Thoracic aorta (tissue), 2 donors: ENCODE data around the gene TIMM10. TPM values are rescaled to one million over a fixed set of nuclear protein-coding genes. Genes with fewer than 3 reads are reported as not detected.

Experiments
- ATAC-seq: fragments of 150-250 bp; one replicate; pipeline ENCODE4 v1.8.0; 2017; ENCODE audit warnings: low read depth; ENCODE audit not compliant: insufficient number of reproducible peaks, low FRiP score
- DNase-seq: peaks from one replicate; pipeline ENCODE4 v3.0.0-alpha.2; 2020; ENCODE audit warnings: low spot score
- H3K27ac ChIP-seq, 2 donors: fragments of 200-600 bp; sonication (generic); 1 replicate in 1 of 2; 2 replicates in 1 of 2; pipeline ENCODE4 v1.5.1; 2016; ENCODE audit warnings: mild to moderate bottlenecking in 2 of 2, moderate library complexity in 2 of 2
- H3K27me3 ChIP-seq: fragments of 200-600 bp; sonication (generic); replicated peaks from 2 replicates; pipeline ENCODE4 v1.6.0; 2016; ENCODE audit warnings: mild to moderate bottlenecking; ENCODE audit not compliant: insufficient read depth
- H3K36me3 ChIP-seq: fragments of 200-600 bp; sonication (generic); one replicate; pipeline ENCODE4 v1.5.1; 2016
- H3K4me1 ChIP-seq, 2 donors: fragments of 200-600 bp; sonication (generic); 1 replicate in 1 of 2; 2 replicates in 1 of 2; pipeline versions ENCODE4 v1.5.1 to v1.6.0; 2016; ENCODE audit warnings: low read depth in 2 of 2, mild to moderate bottlenecking in 1 of 2; ENCODE audit not compliant: control insufficient read depth in 1 of 2
- H3K4me3 ChIP-seq: fragments of 200-600 bp; sonication (generic); 2 replicates; pipeline ENCODE4 v1.5.1; 2016; ENCODE audit warnings: mild to moderate bottlenecking
- H3K9me3 ChIP-seq: fragments of 200-600 bp; sonication (generic); 2 replicates; pipeline ENCODE4 v1.5.1; 2016
- total RNA-seq, 2 donors: library from RNA; depleted of rRNA; stranded (reverse); fragments of >200 nt; gene quantifications; one replicate each; pipeline versions ENCODE4 v1.1.0 to v1.2.3, GENCODE V29; 2016
- TF ChIP-seq, protein P1 (sequence below): fragments of 200-600 bp; sonication (generic); IDR thresholded peaks from one replicate; pipeline ENCODE4 v1.5.1; 2019; ENCODE audit warnings: antibody characterized with exemption

TIMM10 gene, protein sequence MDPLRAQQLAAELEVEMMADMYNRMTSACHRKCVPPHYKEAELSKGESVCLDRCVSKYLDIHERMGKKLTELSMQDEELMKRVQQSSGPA
- total RNA-seq, result 10 to 100 TPM; 19.5 to 33.5 TPM

DNA sequence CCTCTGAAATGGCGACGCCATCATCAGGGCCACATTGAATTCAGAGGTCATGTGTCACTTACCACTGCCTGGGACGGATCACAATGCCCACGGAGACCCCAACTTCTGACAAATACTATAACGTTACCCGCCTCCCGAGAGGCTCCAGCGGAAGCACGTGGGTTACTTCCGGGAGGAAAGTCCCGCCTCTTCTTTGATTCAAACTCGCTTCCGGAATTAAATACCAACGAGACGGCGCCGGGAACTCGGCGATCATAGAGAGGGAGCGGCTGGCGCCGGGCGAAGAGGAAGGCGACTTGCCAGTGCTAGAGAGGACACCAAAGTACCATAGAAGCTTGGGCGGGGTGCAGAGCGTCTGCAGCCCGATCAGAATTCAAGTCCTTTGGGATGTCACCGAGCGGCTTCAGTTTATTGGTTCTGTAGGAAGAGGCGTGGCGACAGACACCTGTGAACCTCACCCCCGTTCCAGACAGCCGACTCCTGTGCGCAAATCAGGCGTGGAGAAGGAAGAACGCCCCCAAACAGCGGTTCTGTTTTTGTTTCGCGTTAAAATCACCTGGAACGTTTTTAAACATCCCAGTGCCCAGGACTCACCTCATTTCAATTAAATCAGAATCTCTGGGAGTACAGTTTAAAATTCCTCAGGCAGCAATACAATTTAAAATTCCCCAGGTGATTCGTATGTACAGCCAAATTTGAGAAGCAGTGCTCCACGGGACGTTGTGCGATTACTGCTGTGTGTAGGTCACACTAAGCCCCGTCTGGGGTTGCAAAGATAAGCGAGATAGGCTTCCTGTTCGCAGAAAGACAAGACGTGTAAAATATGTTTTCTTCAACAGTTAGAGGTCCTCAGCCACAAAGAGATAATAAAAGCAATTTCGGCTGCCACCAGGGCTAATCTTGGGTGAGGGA lies at the start of gene TIMM10:
TIMM10 (minus strand) TSS at position 159 of the 912 bp plus-strand sequence. CDS start 565 bp downstream, outside the sequence.
- peak; percentile 80 for ATAC-seq
- TF ChIP-seq, protein P1, sequence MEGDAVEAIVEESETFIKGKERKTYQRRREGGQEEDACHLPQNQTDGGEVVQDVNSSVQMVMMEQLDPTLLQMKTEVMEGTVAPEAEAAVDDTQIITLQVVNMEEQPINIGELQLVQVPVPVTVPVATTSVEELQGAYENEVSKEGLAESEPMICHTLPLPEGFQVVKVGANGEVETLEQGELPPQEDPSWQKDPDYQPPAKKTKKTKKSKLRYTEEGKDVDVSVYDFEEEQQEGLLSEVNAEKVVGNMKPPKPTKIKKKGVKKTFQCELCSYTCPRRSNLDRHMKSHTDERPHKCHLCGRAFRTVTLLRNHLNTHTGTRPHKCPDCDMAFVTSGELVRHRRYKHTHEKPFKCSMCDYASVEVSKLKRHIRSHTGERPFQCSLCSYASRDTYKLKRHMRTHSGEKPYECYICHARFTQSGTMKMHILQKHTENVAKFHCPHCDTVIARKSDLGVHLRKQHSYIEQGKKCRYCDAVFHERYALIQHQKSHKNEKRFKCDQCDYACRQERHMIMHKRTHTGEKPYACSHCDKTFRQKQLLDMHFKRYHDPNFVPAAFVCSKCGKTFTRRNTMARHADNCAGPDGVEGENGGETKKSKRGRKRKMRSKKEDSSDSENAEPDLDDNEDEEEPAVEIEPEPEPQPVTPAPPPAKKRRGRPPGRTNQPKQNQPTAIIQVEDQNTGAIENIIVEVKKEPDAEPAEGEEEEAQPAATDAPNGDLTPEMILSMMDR, result no peak
- peak within 1 kb of the TSS; percentile 7 to 44 for H3K27ac ChIP-seq

DNA sequence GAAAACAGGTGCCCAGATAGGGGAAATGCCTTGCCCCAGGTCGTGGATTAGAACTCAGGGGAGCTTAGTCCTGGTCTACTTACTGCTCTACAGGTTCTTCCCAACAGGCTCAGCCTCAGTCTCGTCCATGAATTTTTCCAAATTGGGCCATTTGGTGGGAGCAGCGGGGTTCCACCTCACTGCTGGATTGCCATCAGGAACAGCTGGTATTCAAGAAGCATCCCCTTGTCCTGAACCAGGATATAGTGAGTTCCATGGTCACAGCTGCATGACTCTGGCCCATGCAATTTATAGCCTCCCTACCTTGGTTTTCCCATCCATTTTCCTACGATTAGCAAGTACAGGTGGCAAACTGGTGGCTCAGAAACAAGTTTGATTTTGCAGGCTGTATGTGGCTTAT lies 43.5 kb upstream of the TIMM10 start:
- H3K4me3 ChIP-seq, result no peak overlapping the region
- H3K9me3 ChIP-seq, result no peaks in the 10 kb centered on the region
- no peak overlapping the region for H3K27ac ChIP-seq
- ATAC-seq (no peak), DNase-seq (no peak)
- no peaks in the 10 kb centered on the region for H3K27me3 ChIP-seq
- H3K36me3 ChIP-seq, result no peaks in the 10 kb centered on the region
- no peaks in the 10 kb centered on the region for H3K4me1 ChIP-seq
- TF ChIP-seq, protein P1, result no peak

More for the DNA sequence above, at the start of gene TIMM10:
- peaks cover 6 to 9% of the 10 kb centered on the region in 2 donors for H3K4me1 ChIP-seq
- H3K9me3 ChIP-seq, result no peaks in the 10 kb centered on the region
- H3K36me3 ChIP-seq, result no peaks in the 10 kb centered on the region
- H3K4me3 ChIP-seq, result peak within 1 kb of the TSS; percentile 77
- DNase-seq, result peak; percentile 84
- no peaks in the 10 kb centered on the region for H3K27me3 ChIP-seq

DNA sequence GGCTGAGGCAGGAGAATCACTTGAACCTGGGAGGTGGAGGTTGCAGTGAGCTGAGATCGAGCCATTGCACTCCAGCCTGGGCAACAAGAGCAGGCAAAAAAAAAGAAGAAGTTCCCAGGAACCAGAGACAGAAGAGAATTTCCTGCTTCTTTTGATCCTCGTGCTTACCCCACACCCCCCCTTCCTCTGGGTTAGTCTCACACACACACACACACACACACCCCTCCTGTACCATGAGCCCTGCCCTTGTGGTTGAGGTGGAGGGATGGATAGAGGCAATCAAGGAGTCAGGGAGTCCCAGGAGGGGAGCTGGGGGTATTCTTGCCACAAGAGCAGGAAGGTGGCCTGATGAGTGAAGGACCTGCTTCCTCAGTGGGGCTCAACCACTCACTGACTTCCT lies 41.1 kb upstream of the TIMM10 start:
- no peak overlapping the region for H3K4me3 ChIP-seq
- H3K27ac ChIP-seq, result no peak overlapping the region
- TF ChIP-seq, protein P1, result no peak
- H3K27me3 ChIP-seq, result no peaks in the 10 kb centered on the region
- no peak for DNase-seq
- no peaks in the 10 kb centered on the region for H3K9me3 ChIP-seq
- H3K4me1 ChIP-seq, result peaks cover 3 to 6% of the 10 kb centered on the region in 2 donors
- H3K36me3 ChIP-seq, result no peaks in the 10 kb centered on the region
- no peak for ATAC-seq

DNA sequence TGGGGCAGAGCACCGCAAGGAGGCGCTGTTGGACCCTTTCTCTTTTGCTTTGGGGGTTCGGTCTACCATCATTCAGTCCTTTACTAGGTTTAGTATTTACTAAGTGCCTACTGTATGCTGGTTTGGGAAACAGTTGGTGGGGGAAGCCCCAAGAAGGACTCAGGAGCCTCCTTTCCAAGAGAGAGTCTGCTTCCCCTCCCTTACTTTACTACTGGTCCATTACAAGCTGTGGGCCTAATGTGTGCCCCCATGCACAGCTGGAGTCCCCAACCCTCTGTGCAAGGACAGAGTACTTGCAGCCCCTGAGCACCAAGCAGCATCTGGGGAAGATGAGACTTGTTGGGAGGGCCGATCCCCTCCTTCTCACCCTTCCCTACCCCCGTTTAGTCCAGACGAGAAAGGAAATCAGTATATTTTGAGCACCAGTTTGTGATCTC lies 37.8 kb upstream of the TIMM10 start:
- Histone ChIP-seq H3K4me1 (peaks cover 8 to 20% of the 10 kb centered on the region in 2 donors), H3K4me3 (peak overlapping the region; percentile 86), H3K27me3 (no peaks in the 10 kb centered on the region), H3K36me3 (no peaks in the 10 kb centered on the region), H3K27ac (peak overlapping the region; percentile 67 to 71), H3K9me3 (no peaks in the 10 kb centered on the region)
- DNase-seq (no peak), ATAC-seq (no peak)
- TF ChIP-seq, protein P1, result peak; percentile 90
